ENCODE measurements around the gene RBKS. TPM values are rescaled to one million over a fixed set of nuclear protein-coding genes. Genes with fewer than 3 reads are reported as not detected.
A peak's percentile ranks its signal among the peaks of the same experiment; 100 is the strongest.

The RBKS gene
- total RNA-seq, 1 experiment from 2014 or later = 9.2 TPM

DNA sequence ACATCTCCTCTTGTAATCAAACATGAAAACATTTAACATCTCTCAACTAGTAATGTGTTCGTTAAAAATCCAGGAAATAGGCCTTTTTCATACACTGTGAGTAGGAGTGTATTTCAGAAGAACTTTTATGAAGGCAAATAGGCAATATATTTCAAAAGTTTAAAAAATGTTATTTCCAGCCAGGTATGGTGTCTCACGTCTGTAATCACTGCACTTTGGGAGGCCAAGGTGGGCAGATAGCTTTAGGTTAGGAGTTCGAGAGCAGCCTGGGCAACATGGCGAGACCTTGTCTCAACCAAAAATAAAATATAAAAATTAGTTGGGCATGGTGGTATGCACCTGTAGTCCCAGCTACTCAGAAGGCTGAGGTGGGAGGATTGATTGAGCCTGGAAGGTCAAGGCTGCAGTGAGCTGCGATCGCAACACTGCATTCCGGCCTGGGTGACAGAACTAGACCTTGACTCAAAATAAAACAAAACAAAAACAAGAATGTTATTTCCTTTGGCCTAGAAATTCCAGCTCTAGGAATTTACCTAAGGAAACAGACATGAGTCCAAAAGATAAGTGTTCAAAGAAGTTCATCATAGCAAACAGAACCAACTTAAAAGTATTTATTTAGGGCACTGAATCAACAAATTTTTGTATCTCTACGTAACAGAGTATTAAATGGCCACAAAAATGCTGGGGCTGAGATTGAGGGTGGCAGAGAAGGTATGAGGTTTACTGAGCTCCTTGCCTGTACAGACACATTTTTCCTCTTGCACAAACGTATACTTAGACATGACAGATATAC lies 14.9 kb downstream of the RBKS start:
- no TSS peak for BruUV-seq (replicated peaks)
- H3K9me3 Mint-ChIP-seq (ENCODE audit: unreplicated experiment) = peaks cover 17% of the 10 kb centered on the region
- ChIA-PET CTCF (interaction anchor here (0.7 to 0.8 kb wide), 2 partner anchors 10 to 95 kb away, joined by 3 to 4 read pairs; no protein-coding TSS in a partner anchor), POLR2A (no interaction called here)
- H3K27ac Mint-ChIP-seq (ENCODE audit: low read depth, unreplicated experiment) = no peak overlapping the region
- H3K27me3 Mint-ChIP-seq (ENCODE audit: insufficient read depth, unreplicated experiment) = no peaks in the 10 kb centered on the region
- peaks cover 8% of the 10 kb centered on the region for H3K4me1 Mint-ChIP-seq (ENCODE audit: insufficient read depth, unreplicated experiment)
- intact Hi-C loops (cut with micrococcal nuclease) = no loop called here
- no peak for DNase-seq (ENCODE audit: unreplicated experiment)
- no peaks in the 10 kb centered on the region for H3K36me3 Mint-ChIP-seq (ENCODE audit: insufficient read depth, unreplicated experiment)
- TF ChIP-seq, protein P1, sequence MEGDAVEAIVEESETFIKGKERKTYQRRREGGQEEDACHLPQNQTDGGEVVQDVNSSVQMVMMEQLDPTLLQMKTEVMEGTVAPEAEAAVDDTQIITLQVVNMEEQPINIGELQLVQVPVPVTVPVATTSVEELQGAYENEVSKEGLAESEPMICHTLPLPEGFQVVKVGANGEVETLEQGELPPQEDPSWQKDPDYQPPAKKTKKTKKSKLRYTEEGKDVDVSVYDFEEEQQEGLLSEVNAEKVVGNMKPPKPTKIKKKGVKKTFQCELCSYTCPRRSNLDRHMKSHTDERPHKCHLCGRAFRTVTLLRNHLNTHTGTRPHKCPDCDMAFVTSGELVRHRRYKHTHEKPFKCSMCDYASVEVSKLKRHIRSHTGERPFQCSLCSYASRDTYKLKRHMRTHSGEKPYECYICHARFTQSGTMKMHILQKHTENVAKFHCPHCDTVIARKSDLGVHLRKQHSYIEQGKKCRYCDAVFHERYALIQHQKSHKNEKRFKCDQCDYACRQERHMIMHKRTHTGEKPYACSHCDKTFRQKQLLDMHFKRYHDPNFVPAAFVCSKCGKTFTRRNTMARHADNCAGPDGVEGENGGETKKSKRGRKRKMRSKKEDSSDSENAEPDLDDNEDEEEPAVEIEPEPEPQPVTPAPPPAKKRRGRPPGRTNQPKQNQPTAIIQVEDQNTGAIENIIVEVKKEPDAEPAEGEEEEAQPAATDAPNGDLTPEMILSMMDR (IDR thresholded peaks at IDR 0.05; ENCODE audit: unreplicated experiment) = no peak
- no peak overlapping the region for H3K4me3 Mint-ChIP-seq (ENCODE audit: unreplicated experiment)

DNA sequence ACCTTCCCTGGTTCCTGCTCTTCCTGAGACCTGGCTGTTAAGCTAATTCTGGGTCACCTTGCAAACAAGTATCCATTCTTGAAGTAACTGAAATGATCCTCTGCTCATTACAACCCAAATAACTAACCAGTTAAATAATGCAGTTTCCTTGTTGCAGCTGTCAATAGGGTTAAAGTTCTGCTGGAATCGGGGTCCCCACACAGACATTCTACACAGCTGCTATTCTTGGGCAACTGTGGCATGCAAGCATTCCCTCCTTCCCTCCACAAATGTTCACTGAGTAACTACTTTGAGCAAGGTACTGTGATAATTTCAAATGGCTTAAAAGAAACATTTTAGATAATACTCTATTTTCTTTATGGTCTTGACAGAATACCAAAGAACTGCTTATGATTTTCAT lies 17.1 kb downstream of the RBKS start:
- H3K36me3 Mint-ChIP-seq (ENCODE audit: insufficient read depth, unreplicated experiment) = no peaks in the 10 kb centered on the region

DNA sequence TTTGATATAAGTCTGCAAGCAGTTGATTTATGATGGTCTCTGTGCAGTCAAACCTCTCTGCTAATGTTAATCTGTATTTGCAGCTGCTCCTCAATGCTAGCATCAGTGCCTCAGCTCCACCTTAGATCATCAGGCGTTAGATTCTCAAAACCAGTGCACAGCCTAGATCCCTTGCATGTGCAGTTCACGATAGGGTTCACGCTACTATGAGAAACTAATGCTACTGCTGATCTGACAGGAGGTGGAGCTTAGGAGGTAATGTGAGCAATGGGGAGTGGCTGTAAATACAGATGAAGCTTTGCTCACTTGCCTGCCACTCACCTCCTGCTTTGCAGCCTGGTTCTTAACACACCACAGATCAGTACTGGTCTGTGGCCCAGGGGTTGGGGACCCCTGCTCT lies 18.4 kb downstream of the RBKS start:
- no peaks in the 10 kb centered on the region for H3K27me3 Mint-ChIP-seq (ENCODE audit: insufficient read depth, unreplicated experiment)
- H3K4me3 Mint-ChIP-seq (ENCODE audit: unreplicated experiment) = no peak overlapping the region
- H3K36me3 Mint-ChIP-seq (ENCODE audit: insufficient read depth, unreplicated experiment) = no peaks in the 10 kb centered on the region
- TF ChIP-seq, protein P1 (IDR thresholded peaks at IDR 0.05; ENCODE audit: unreplicated experiment) = no peak
- BruUV-seq (replicated peaks) = no TSS peak
- ChIA-PET POLR2A (interaction anchor here (0.6 to 2.8 kb wide), 7 partner anchors 9 to 62 kb away, joined by 3 to 12 read pairs (median 5); partner anchors contain the start of genes BABAM2 and RBKS), CTCF (interaction anchor here (0.6 to 0.8 kb wide), 3 partner anchors 61 to 399 kb away, joined by 3 to 6 read pairs (median 4); no protein-coding TSS in a partner anchor)
- peak; percentile 35 for DNase-seq (ENCODE audit: unreplicated experiment)
- no peak overlapping the region for H3K27ac Mint-ChIP-seq (ENCODE audit: low read depth, unreplicated experiment)
- H3K9me3 Mint-ChIP-seq (ENCODE audit: unreplicated experiment) = peaks cover 8% of the 10 kb centered on the region
- intact Hi-C loops (cut with micrococcal nuclease) = no loop called here
- peaks cover 10% of the 10 kb centered on the region for H3K4me1 Mint-ChIP-seq (ENCODE audit: insufficient read depth, unreplicated experiment)

More for the DNA sequence above, 17.1 kb downstream of the RBKS start:
- no peak for DNase-seq (ENCODE audit: unreplicated experiment)
- peaks cover 10% of the 10 kb centered on the region for H3K4me1 Mint-ChIP-seq (ENCODE audit: insufficient read depth, unreplicated experiment)
- ChIA-PET CTCF (no interaction called here), POLR2A (interaction anchor here (2.8 kb wide), 1 partner anchor 29 kb away, joined by 7 read pairs; no protein-coding TSS in a partner anchor)
- H3K9me3 Mint-ChIP-seq (ENCODE audit: unreplicated experiment) = peaks cover 8% of the 10 kb centered on the region
- BruUV-seq (replicated peaks) = no TSS peak
- TF ChIP-seq, protein P1 (IDR thresholded peaks at IDR 0.05; ENCODE audit: unreplicated experiment) = no peak
- H3K27ac Mint-ChIP-seq (ENCODE audit: low read depth, unreplicated experiment) = no peak overlapping the region
- intact Hi-C loops (cut with micrococcal nuclease) = no loop called here
- no peak overlapping the region for H3K4me3 Mint-ChIP-seq (ENCODE audit: unreplicated experiment)
- H3K27me3 Mint-ChIP-seq (ENCODE audit: insufficient read depth, unreplicated experiment) = no peaks in the 10 kb centered on the region

DNA sequence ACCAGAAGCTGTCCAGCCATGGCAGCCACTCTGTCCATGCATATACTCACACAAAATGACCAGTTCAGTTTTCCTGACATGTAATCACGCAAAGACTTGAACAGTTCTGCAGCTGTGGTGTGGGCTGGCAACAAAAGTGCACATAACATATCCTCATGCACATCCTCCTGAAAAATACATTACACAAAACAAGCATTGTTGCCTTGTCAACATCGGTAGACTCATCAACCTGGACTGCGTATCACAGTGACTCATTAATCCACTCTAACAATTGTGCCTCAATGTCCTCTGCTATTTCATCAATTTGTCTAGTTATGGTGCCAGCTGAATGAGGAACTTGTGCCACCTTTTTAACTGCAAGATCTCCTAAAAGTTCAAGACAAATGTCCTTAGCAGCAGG lies 19.5 kb downstream of the RBKS start:
- Mint-ChIP-seq H3K36me3 (ENCODE audit: insufficient read depth, unreplicated experiment) (no peaks in the 10 kb centered on the region), H3K27me3 (ENCODE audit: insufficient read depth, unreplicated experiment) (no peaks in the 10 kb centered on the region), H3K9me3 (ENCODE audit: unreplicated experiment) (peaks cover 4% of the 10 kb centered on the region), H3K27ac (ENCODE audit: low read depth, unreplicated experiment) (no peak overlapping the region), H3K4me3 (ENCODE audit: unreplicated experiment) (no peak overlapping the region), H3K4me1 (ENCODE audit: insufficient read depth, unreplicated experiment) (peaks cover 10% of the 10 kb centered on the region)
- CTCF ChIA-PET = no interaction called here
- peak; percentile 23 for DNase-seq (ENCODE audit: unreplicated experiment)
- no TSS peak for BruUV-seq (replicated peaks)
- intact Hi-C loops (cut with micrococcal nuclease) = no loop called here
- POLR2A ChIA-PET = interaction anchor here (1.3 to 2.8 kb wide), 5 partner anchors 10 to 61 kb away, joined by 4 to 12 read pairs (median 7); partner anchors contain the start of genes BABAM2 and RBKS
- TF ChIP-seq, protein P1 (IDR thresholded peaks at IDR 0.05; ENCODE audit: unreplicated experiment) = no peak

Data from MCF 10A (cell line).